HUES64 (cell line): ENCODE data around the gene SDK2.

Experiments used
- H3K27ac ChIP-seq: 2 replicates; pipeline ENCODE4 v1.7.0; 2013; ENCODE audit warnings: low read depth, low read length, inconsistent platforms
- H3K27me3 ChIP-seq: 2 replicates; pipeline ENCODE4 v1.6.1; 2013; ENCODE audit warnings: mild to moderate bottlenecking, low read length; ENCODE audit not compliant: insufficient read depth
- H3K36me3 ChIP-seq: 2 replicates; pipeline ENCODE4 v1.6.1; 2013; ENCODE audit warnings: mild to moderate bottlenecking, low read length; ENCODE audit not compliant: insufficient read depth
- H3K4me1 ChIP-seq: 2 replicates; pipeline ENCODE4 v1.6.1; 2013; ENCODE audit warnings: mild to moderate bottlenecking, low read length, moderate library complexity; ENCODE audit not compliant: insufficient read depth
- H3K4me3 ChIP-seq: 2 replicates; pipeline ENCODE4 v1.5.1; 2013; ENCODE audit warnings: mild to moderate bottlenecking, low read length, moderate library complexity
- H3K9ac ChIP-seq: 2 replicates; pipeline ENCODE4 v1.6.1; 2013; ENCODE audit warnings: mild to moderate bottlenecking, low read depth, low read length
- H3K9me3 ChIP-seq: 2 replicates; pipeline ENCODE4 v1.6.1; 2013; ENCODE audit warnings: low read depth, low read length; ENCODE audit not compliant: insufficient read depth
- WGBS: fragments of 150-250, 120-280 bp; methylation state at CpG from one replicate; pipeline ENCODE4 v1.1.7; 2013; ENCODE audit warnings: missing lambda C conversion rate; 5-methylcytosine and 5-hydroxymethylcytosine counted together

SDK2 gene

DNA sequence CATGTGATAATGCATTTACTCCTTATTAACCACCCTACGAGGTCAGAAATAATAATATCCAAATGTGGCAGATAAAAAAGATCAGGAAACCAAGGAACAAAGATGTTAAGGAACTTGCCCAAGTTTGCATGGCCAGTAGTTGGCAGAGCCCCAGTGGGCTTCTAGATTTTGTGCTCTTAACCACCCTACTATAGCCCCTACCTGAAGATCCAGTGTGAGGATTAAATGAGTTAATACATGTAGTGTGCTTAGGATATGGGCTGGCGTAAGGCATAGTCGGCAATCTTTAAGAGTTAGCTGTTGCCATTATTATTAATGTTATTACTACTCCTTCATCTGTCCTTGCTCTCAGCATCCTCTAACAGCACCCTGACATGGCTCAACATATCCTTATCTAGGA lies 153.4 kb downstream of the SDK2 start:
- Histone ChIP-seq H3K9ac (no peak overlapping the region), H3K9me3 (no peaks in the 10 kb centered on the region), H3K4me1 (peaks cover 8% of the 10 kb centered on the region; the same call in 1 of the 2 replicates), H3K4me3 (no peak overlapping the region), H3K27ac (no peak overlapping the region), H3K27me3 (no peaks in the 10 kb centered on the region), H3K36me3 (no peaks in the 10 kb centered on the region)
- WGBS = 90% methylated on average over 2 of the region's 3 CpGs

- no peak overlapping the region for H3K9ac ChIP-seq
- H3K27me3 ChIP-seq = no peaks in the 10 kb centered on the region
- H3K4me3 ChIP-seq = no peak overlapping the region
- H3K36me3 ChIP-seq = no peaks in the 10 kb centered on the region
- WGBS = 89% methylated on average over 9 of the region's 9 CpGs
- H3K9me3 ChIP-seq = peaks cover 8% of the 10 kb centered on the region
- no peak overlapping the region for H3K27ac ChIP-seq
- peaks cover 8% of the 10 kb centered on the region; the same call in 1 of the 2 replicates for H3K4me1 ChIP-seq
These were observed 154.3 kb downstream of the SDK2 start for GRCh38 chr17:73489991-73490390.

DNA sequence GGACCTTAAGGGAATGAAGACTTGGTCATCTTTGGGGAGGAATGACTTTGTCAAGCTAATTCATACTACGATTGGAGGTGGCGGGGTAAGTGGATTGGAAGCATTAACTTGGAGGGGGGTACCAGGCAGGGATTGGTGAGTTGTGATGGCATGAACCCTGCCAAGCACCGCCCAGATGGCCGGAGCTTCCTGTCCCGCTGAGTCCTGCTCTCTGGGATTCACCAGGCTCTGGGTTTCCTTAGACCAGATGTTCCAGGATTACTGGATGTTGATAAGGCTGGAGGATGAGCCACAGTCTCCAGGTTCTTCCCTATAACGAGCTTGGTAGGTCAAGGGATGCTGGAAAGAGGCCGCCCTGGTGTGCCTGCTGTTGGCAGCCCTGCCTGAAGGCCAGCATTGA lies 154.9 kb downstream of the SDK2 start:
- Histone ChIP-seq H3K4me3 (no peak overlapping the region), H3K27ac (no peak overlapping the region), H3K27me3 (no peaks in the 10 kb centered on the region), H3K4me1 (peaks cover 8% of the 10 kb centered on the region; the same call in 1 of the 2 replicates), H3K9me3 (peaks cover 10% of the 10 kb centered on the region), H3K9ac (no peak overlapping the region), H3K36me3 (no peaks in the 10 kb centered on the region)
- 87% methylated on average over 7 of the region's 7 CpGs for WGBS

GRCh38 chr17:73485130-73485529 lies 159.1 kb downstream of the SDK2 start:
- H3K27me3 ChIP-seq = no peaks in the 10 kb centered on the region
- H3K9me3 ChIP-seq = peaks cover 10% of the 10 kb centered on the region
- H3K9ac ChIP-seq = no peak overlapping the region
- no peaks in the 10 kb centered on the region for H3K36me3 ChIP-seq
- WGBS = 86% methylated on average over 6 of the region's 6 CpGs
- no peaks in the 10 kb centered on the region for H3K4me1 ChIP-seq
- H3K4me3 ChIP-seq = no peak overlapping the region
- no peak overlapping the region for H3K27ac ChIP-seq

DNA sequence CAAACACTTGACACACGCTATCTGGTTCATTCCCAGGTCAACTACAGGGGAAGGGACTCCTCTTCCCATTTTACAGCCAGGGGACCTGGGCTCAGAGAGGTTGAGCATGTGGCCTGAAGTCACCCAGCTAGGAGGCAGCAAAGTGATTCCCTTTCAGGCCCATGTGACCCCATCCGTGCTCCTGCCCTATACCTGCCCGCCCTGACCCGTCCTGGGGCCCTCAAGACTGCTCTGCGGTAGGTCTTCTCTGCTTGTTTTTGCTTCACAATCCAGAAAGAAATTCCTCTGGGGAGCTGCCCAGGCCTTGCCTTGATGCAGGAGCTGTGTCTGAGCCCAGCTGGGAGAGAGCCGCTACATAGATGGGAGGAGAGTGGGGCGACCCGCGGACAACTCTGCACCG lies 161.4 kb downstream of the SDK2 start:
- Histone ChIP-seq H3K9ac (no peak overlapping the region), H3K36me3 (no peaks in the 10 kb centered on the region), H3K4me1 (no peaks in the 10 kb centered on the region), H3K27me3 (no peaks in the 10 kb centered on the region), H3K9me3 (peaks cover 10% of the 10 kb centered on the region), H3K27ac (no peak overlapping the region), H3K4me3 (no peak overlapping the region)
- 92% methylated on average over 10 of the region's 10 CpGs for WGBS

DNA sequence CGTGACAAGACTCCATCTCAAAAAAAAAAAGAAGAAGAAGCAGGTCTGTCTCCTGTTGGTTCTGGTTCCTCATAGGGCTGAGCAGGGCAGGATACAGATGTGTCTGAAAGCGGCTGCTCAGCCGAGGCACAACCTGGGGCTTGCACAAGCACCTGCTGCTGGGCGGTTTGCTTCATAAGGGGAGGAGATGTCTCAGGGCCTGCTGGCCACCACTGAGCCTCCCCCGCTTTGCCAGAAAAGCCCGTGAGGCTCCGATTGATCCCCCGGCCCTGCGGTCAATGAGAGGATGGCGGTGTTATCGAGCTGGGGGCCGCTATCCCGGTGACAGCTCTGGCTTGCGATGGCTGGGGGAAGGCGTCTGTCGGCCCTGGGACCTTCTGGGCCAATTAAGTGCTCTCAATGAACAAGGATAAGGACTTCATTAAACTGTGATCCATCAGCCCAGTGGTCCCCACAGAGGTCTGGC lies 162.0 kb downstream of the SDK2 start:
- 94% methylated on average over 16 of the region's 16 CpGs for WGBS
- no peak overlapping the region for H3K4me3 ChIP-seq
- H3K4me1 ChIP-seq = no peaks in the 10 kb centered on the region
- no peaks in the 10 kb centered on the region for H3K27me3 ChIP-seq
- H3K9me3 ChIP-seq = peaks cover 10% of the 10 kb centered on the region
- H3K9ac ChIP-seq = no peak overlapping the region
- no peaks in the 10 kb centered on the region for H3K36me3 ChIP-seq
- H3K27ac ChIP-seq = no peak overlapping the region

- no peaks in the 10 kb centered on the region for H3K36me3 ChIP-seq
- no peak overlapping the region for H3K9ac ChIP-seq
- no peaks in the 10 kb centered on the region for H3K27me3 ChIP-seq
- H3K4me1 ChIP-seq = no peaks in the 10 kb centered on the region
- no peak overlapping the region for H3K27ac ChIP-seq
- no peak overlapping the region for H3K4me3 ChIP-seq
- 89% methylated on average over 12 of the region's 12 CpGs for WGBS
- H3K9me3 ChIP-seq = peaks cover 10% of the 10 kb centered on the region
These were observed 162.6 kb downstream of the SDK2 start for GRCh38 chr17:73481676-73482075.

- Histone ChIP-seq H3K9me3 (peaks cover 10% of the 10 kb centered on the region), H3K9ac (no peak overlapping the region), H3K36me3 (no peaks in the 10 kb centered on the region), H3K27me3 (no peaks in the 10 kb centered on the region), H3K27ac (no peak overlapping the region), H3K4me3 (no peak overlapping the region), H3K4me1 (no peaks in the 10 kb centered on the region)
- 83% methylated on average over 4 of the region's 4 CpGs for WGBS
These were observed 163.5 kb downstream of the SDK2 start for GRCh38 chr17:73480740-73481139.

GRCh38 chr17:73478768-73479424 lies 165.3 kb downstream of the SDK2 start:
- 91% methylated on average over 14 of the region's 14 CpGs for WGBS
- Histone ChIP-seq H3K4me1 (no peaks in the 10 kb centered on the region), H3K4me3 (no peak overlapping the region), H3K36me3 (no peaks in the 10 kb centered on the region), H3K9me3 (no peaks in the 10 kb centered on the region), H3K27me3 (no peaks in the 10 kb centered on the region), H3K27ac (no peak overlapping the region), H3K9ac (no peak overlapping the region)

DNA sequence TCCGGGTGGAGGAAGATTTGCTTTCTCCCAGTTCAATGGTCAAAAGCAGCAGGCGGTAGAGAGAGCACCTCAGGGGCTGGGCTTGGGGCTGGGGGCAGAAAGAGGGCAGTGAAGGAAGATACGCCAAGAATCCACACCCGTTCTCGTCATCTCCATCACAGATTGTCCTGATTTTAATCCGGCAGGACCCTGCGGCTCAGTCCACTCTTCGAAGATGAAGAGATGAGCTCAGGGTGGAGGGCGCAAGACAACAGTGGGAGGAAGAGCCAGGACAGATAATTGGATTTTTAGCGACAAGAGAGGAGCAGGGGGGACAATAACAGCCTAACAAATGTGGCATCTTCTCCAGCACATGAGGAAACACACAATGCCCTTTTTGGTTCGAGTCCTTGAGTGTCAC lies 165.9 kb downstream of the SDK2 start:
- Histone ChIP-seq H3K27ac (no peak overlapping the region), H3K9ac (no peak overlapping the region), H3K27me3 (no peaks in the 10 kb centered on the region), H3K36me3 (no peaks in the 10 kb centered on the region), H3K4me1 (no peaks in the 10 kb centered on the region), H3K4me3 (no peak overlapping the region), H3K9me3 (no peaks in the 10 kb centered on the region)
- 77% methylated on average over 11 of the region's 11 CpGs for WGBS

DNA sequence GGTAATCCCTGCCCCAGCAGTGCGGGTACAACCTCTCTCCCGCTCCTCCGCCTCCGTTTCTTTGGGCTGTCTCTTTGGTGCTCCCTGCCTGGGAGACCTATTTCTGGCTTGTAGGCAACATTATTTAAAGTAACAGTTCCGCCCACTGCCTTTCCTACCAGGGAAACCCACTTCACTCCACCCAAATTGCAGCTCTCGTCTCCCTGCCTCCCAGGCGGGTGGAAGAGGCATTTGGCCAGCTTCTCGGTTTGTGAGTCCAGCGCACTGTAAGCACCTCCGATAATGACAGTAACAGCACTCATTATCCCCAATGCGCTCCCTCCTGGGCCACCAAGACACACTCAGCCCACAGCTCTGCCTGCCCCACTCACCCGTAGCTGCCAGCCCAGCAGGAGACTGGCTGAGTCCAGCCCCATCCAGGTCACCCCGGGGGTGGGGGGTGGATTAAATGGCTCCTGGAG lies 167.3 kb downstream of the SDK2 start:
- H3K4me1 ChIP-seq = no peaks in the 10 kb centered on the region
- no peak overlapping the region for H3K27ac ChIP-seq
- H3K9me3 ChIP-seq = no peaks in the 10 kb centered on the region
- no peak overlapping the region for H3K4me3 ChIP-seq
- no peaks in the 10 kb centered on the region for H3K36me3 ChIP-seq
- WGBS = 77% methylated on average over 13 of the region's 13 CpGs
- no peaks in the 10 kb centered on the region for H3K27me3 ChIP-seq
- no peak overlapping the region for H3K9ac ChIP-seq
